ENCODE measurements around the gene CALML3. TPM values are rescaled to one million over a fixed set of nuclear protein-coding genes. Genes with fewer than 3 reads are reported as not detected.

The CALML3 gene
- total RNA-seq, 1 experiment from 2014 or later = not detected

DNA sequence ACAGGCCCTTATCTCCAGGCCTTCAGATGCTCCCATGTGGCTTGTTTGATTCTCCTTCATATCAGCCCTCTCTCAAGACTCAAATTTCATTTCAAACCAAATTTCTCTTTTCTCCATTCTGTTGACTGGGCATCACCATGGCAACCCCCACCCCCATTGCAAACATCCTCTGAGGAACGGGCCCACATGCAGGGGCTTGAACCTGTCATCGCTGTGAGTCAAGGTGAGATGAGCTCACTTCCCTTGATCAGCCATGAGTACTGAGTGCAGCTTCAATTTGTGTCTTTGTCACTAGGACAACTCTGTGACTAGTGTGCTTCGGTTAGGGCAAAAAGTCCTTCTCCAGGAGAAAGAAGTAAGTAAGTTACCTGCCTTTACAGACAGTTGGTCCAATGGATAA lies 41.9 kb downstream of the CALML3 start:
- Histone ChIP-seq H3K4ac (ENCODE audit: low read depth, low read length) (no peak overlapping the region), H3K9me3 (ENCODE audit: control insufficient read depth, low read depth, low read length) (no peaks in the 10 kb centered on the region), H4K8ac (replicated peaks; ENCODE audit: insufficient read length, low read depth, low read length) (no peak overlapping the region), H3K4me2 (ENCODE audit: insufficient read depth, insufficient read length, low read length) (no peak overlapping the region), H2AFZ (ENCODE audit: low read length) (no peak overlapping the region), H3K18ac (ENCODE audit: insufficient read length, low read depth, low read length) (no peak overlapping the region), H3K56ac (ENCODE audit: insufficient read length, low read depth, low read length) (no peak overlapping the region), H3K9ac (ENCODE audit: extremely low read depth, insufficient read length, low read length) (no peak overlapping the region), H2BK120ac (ENCODE audit: low read depth, low read length, poor library complexity, severe bottlenecking) (no peak overlapping the region), H2BK5ac (ENCODE audit: insufficient read length, low read length) (no peak overlapping the region), H4K91ac (ENCODE audit: insufficient read length, low read depth, low read length) (no peak overlapping the region), H2BK15ac (ENCODE audit: low read depth, low read length) (no peak overlapping the region), H3K4me1 (ENCODE audit: insufficient read depth, low read length) (no peaks in the 10 kb centered on the region), H3K27me3 (ENCODE audit: insufficient read depth, low read length) (no peaks in the 10 kb centered on the region), H4K20me1 (ENCODE audit: control insufficient read depth, insufficient read depth, insufficient read length) (no peaks in the 10 kb centered on the region), H3K23me2 (ENCODE audit: insufficient read length, low read depth, low read length, poor library complexity, severe bottlenecking) (no peaks in the 10 kb centered on the region), H3K27ac (ENCODE audit: insufficient read length, low read depth, low read length) (no peak overlapping the region), H3T11ph (ENCODE audit: low read length) (no peak overlapping the region), H3K79me2 (ENCODE audit: insufficient read depth, low read length) (no peaks in the 10 kb centered on the region), H3K23ac (ENCODE audit: insufficient read length, low read depth, low read length) (no peak overlapping the region), H4K5ac (ENCODE audit: insufficient read length, low read depth, low read length) (no peak overlapping the region), H3K14ac (ENCODE audit: insufficient read depth, low read length) (no peak overlapping the region), H2AK5ac (ENCODE audit: insufficient read length, low read length) (no peak overlapping the region), H2BK12ac (ENCODE audit: insufficient read length, low read depth, low read length) (no peak overlapping the region), H2BK20ac (ENCODE audit: low read depth, low read length, poor library complexity, severe bottlenecking) (no peak overlapping the region), H3K79me1 (ENCODE audit: insufficient read depth, low read depth, low read length, poor library complexity, severe bottlenecking) (no peaks in the 10 kb centered on the region)
- TF ChIP-seq, protein P1, sequence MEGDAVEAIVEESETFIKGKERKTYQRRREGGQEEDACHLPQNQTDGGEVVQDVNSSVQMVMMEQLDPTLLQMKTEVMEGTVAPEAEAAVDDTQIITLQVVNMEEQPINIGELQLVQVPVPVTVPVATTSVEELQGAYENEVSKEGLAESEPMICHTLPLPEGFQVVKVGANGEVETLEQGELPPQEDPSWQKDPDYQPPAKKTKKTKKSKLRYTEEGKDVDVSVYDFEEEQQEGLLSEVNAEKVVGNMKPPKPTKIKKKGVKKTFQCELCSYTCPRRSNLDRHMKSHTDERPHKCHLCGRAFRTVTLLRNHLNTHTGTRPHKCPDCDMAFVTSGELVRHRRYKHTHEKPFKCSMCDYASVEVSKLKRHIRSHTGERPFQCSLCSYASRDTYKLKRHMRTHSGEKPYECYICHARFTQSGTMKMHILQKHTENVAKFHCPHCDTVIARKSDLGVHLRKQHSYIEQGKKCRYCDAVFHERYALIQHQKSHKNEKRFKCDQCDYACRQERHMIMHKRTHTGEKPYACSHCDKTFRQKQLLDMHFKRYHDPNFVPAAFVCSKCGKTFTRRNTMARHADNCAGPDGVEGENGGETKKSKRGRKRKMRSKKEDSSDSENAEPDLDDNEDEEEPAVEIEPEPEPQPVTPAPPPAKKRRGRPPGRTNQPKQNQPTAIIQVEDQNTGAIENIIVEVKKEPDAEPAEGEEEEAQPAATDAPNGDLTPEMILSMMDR (conservative IDR thresholded peaks at IDR 0.05) = no peak
- Mint-ChIP-seq H3K9me3 (no peaks in the 10 kb centered on the region), H3K36me3 (ENCODE audit: insufficient read depth in 1 of 3, low read depth in 3 of 3) (no peaks in the 10 kb centered on the region; a peak in 1 of 7 replicates), H3K4me3 (no peak overlapping the region), H3K4me1 (peaks cover 0 to 6% of the 10 kb centered on the region in 2 experiments; a peak in 1 of 4 replicates), H3K27me3 (ENCODE audit: low read depth) (peaks cover 1% of the 10 kb centered on the region; the same call in 1 of the 2 replicates), H3K27ac (no peak overlapping the region)
- DNase-seq = no peak
- WGBS (ENCODE audit: extremely low coverage, insufficient read length, low lambda C conversion rate) = no CpG with 5 or more reads among the region's 3 CpGs

All from H9 (cell line).